ENCODE results near the gene WDPCP.

DNA sequence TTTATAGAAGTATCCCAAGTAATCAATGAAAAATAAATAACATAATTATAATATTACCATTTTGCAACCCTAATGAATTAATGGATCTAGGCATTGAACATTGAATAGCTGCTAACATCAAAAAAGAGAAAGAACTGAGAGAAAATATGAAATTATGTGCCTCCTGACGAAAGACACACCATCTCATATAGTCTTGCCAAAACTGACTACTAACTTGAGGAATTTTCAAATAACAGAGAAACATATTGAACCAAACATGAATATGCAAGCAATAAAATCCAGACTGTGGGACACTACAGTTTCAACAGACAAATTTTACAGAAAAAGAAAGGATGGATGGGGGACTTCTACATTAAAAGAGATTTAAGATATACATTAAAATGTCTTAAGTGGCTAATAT is 165.7 kb downstream of the WDPCP start:
- no peak for TF ChIP-seq POLR2AphosphoS5 (IDR thresholded peaks at IDR 0.05)
- no peak for TF ChIP-seq CTCF (IDR thresholded peaks at IDR 0.05)
- no peak for TF ChIP-seq POLR2A (IDR thresholded peaks at IDR 0.05)
